Measurements from ENCODE around the gene AKAP13. TPM values are rescaled to one million over a fixed set of nuclear protein-coding genes. Genes with fewer than 3 reads are reported as not detected.

Gene AKAP13
- total RNA-seq, 4 donors from 2014 or later, result 332 to 362 (median 351) TPM

DNA sequence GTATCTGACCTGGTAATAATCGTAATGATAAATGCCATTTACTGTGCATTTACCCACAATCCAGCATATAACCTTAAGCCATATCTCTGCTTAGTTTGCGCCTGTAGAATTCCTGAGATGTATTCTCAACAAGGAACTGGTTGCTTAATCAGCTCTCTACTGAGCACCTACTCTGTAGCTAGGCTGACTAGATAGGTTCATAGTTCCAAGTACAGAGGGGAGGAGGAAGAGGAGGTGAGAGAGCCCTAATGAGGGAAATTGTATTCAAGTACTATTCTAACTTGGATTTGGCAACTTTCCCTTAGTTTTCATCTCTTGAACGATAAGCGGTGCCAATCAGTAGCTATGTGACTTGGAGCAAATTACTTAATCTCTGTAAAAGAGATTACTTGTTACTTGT, 5.6 kb upstream of the AKAP13 start:
- TF ChIP-seq EP300 (IDR thresholded peaks at IDR 0.05) (no peak), POLR2A (IDR thresholded peaks at IDR 0.05) (no peak)
- TF ChIP-seq, protein P1, sequence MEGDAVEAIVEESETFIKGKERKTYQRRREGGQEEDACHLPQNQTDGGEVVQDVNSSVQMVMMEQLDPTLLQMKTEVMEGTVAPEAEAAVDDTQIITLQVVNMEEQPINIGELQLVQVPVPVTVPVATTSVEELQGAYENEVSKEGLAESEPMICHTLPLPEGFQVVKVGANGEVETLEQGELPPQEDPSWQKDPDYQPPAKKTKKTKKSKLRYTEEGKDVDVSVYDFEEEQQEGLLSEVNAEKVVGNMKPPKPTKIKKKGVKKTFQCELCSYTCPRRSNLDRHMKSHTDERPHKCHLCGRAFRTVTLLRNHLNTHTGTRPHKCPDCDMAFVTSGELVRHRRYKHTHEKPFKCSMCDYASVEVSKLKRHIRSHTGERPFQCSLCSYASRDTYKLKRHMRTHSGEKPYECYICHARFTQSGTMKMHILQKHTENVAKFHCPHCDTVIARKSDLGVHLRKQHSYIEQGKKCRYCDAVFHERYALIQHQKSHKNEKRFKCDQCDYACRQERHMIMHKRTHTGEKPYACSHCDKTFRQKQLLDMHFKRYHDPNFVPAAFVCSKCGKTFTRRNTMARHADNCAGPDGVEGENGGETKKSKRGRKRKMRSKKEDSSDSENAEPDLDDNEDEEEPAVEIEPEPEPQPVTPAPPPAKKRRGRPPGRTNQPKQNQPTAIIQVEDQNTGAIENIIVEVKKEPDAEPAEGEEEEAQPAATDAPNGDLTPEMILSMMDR (IDR thresholded peaks at IDR 0.05), result no peak
- Histone ChIP-seq H3K4me1 (peaks cover 0 to 4% (median 1%) of the 10 kb centered on the region in 4 donors), H3K36me3 (no peaks in the 10 kb centered on the region), H3K4me3 (no peak overlapping the region), H3K9me3 (no peaks in the 10 kb centered on the region), H3K27ac (no peak overlapping the region), H3K27me3 (no peaks in the 10 kb centered on the region)
- no peak for DNase-seq (ENCODE audit: low spot score in 2 of 2)
- 78 to 82% methylated on average over 4 of the region's 4 CpGs for WGBS, 2 donors

DNA sequence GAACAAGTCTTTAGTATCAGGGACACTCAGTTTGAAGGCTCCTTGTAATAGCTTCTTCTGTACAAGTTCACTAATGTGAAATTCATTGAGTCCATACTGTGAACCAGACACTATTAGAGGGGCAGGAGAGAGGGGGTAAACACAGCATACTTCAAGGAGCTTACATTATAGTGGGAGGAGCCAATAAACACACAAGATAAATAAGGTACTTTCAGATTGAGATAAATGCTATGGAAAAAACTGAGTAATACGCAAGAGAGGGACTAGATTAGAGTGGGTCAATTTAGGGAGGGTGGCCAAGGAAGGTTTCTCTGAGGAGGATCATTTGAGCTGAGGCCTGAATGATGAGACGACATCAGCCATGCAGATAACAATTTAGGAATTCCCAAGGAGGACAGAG, 3.1 kb upstream of the AKAP13 start:
- peaks cover 0 to 13% (median 1%) of the 10 kb centered on the region in 4 donors for H3K4me1 ChIP-seq
- H3K36me3 ChIP-seq, result no peaks in the 10 kb centered on the region
- no peak for TF ChIP-seq EP300 (IDR thresholded peaks at IDR 0.05)
- TF ChIP-seq, protein P1 (IDR thresholded peaks at IDR 0.05), result no peak
- no peak for TF ChIP-seq POLR2A (IDR thresholded peaks at IDR 0.05)

DNA sequence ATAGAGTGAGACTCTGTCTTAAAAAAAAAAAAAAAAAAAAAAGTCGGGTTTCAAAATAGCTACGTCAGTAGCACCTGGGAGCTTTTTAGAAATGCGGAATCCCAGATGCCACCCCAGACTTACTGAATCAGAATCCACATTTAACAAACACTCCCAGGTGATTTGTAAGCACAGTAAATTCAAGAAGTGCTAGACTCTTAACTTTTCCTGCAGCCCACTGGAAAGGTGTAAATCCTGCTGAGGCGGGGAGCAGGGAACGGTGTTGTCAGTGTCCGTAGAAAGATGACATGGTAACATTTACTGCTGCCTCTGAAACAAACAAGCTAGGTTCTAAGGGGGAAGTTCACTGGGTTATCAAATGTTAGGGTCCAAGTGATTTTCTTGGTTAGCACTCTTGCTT, 2.4 kb upstream of the AKAP13 start:
- WGBS, 2 donors, result 88 to 91% methylated on average over 6 of the region's 6 CpGs
- H3K36me3 ChIP-seq, result no peaks in the 10 kb centered on the region

More for the DNA sequence above, 3.1 kb upstream of the AKAP13 start:
- 94 to 100% methylated on average over 2 of the region's 2 CpGs for WGBS, 2 donors
- H3K27ac ChIP-seq, result no peak overlapping the region
- DNase-seq (ENCODE audit: low spot score in 2 of 2), result no peak
- H3K4me3 ChIP-seq, result no peak overlapping the region
- no peaks in the 10 kb centered on the region for H3K27me3 ChIP-seq
- H3K9me3 ChIP-seq, result no peaks in the 10 kb centered on the region

DNA sequence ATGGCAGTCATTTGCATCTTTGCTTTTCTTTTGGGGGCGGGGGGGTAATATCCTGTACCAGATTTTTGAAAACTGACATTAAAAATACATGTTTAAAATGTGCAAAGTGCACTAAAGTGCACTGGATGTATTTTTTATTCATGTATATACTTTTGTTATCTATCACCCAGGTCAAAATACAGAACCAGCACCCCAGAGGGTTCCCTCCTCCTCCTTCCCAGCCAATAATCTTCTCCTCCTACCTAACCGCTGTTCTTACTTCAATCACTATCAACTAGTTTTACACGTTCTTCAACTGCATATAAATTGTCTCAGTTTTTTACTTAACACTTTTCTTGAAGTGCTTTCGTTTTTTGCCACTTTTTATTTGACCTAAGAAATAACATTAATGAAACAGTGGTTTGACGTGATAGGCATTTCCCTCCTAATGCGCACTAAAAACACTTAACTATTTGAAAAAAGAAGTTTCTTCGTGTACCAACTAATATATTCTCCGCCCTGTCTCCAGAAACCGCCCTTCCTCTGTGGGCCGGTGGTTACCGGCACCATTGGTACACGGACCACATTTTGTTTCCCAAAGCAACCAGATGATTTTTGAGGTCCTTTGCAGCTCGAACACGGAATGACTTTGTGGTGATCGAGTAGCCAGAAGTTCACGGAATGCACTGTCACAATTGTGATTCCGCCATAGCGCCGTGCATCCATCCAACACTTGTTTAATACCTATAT, 836 bp upstream of the AKAP13 start:
- Histone ChIP-seq H3K36me3 (no peaks in the 10 kb centered on the region), H3K27ac (peak overlapping the region in 3 of 4 donors; percentile 75 to 95 (median 87)), H3K27me3 (no peaks in the 10 kb centered on the region), H3K4me1 (peaks cover 0 to 28% (median 7%) of the 10 kb centered on the region in 4 donors), H3K9me3 (no peaks in the 10 kb centered on the region), H3K4me3 (peak overlapping the region; percentile 47 to 77 (median 68))
- WGBS, 2 donors, result 8 to 10% methylated on average over 19 of the region's 19 CpGs
- DNase-seq (ENCODE audit: low spot score in 2 of 2), result peak in 1 of 2 donors; percentile 18
- TF ChIP-seq, protein P1 (IDR thresholded peaks at IDR 0.05), result no peak
- no peak for TF ChIP-seq EP300 (IDR thresholded peaks at IDR 0.05)
- TF ChIP-seq POLR2A (IDR thresholded peaks at IDR 0.05), result no peak

More for the DNA sequence above, 2.4 kb upstream of the AKAP13 start:
- TF ChIP-seq POLR2A (IDR thresholded peaks at IDR 0.05) (no peak), EP300 (IDR thresholded peaks at IDR 0.05) (no peak)
- TF ChIP-seq, protein P1 (IDR thresholded peaks at IDR 0.05), result no peak
- DNase-seq (ENCODE audit: low spot score in 2 of 2), result no peak
- H3K9me3 ChIP-seq, result no peaks in the 10 kb centered on the region
- peaks cover 0 to 20% (median 4%) of the 10 kb centered on the region in 4 donors for H3K4me1 ChIP-seq
- H3K27ac ChIP-seq, result no peak overlapping the region
- H3K27me3 ChIP-seq, result no peaks in the 10 kb centered on the region
- H3K4me3 ChIP-seq, result no peak overlapping the region
